GM21723 (cell line): ENCODE results near the gene TREML1.

Experiments
- ATAC-seq: cut with Tn5 transposase; IDR thresholded peaks from one replicate; pipeline ENCODE4 v1.9.1; 2021; ENCODE audit warnings: mild to moderate bottlenecking, moderate library complexity; ENCODE audit not compliant: unreplicated experiment

Gene TREML1

GRCh38 chr6:41179163-41179562 is 25.0 kb upstream of the TREML1 start:
- no peak for ATAC-seq

- no peak for ATAC-seq
These were observed 23.5 kb upstream of the TREML1 start for GRCh38 chr6:41177695-41178094.

- no peak for ATAC-seq
These were observed 23.1 kb upstream of the TREML1 start for GRCh38 chr6:41177287-41177686.

- ATAC-seq: no peak
These were observed 22.0 kb upstream of the TREML1 start for GRCh38 chr6:41176189-41176588.

- no peak for ATAC-seq
These were observed 20.9 kb upstream of the TREML1 start for GRCh38 chr6:41175084-41175483.

GRCh38 chr6:41174610-41175009 is 20.5 kb upstream of the TREML1 start:
- ATAC-seq: no peak

- no peak for ATAC-seq
These were observed 17.8 kb upstream of the TREML1 start for GRCh38 chr6:41171908-41172307.

- ATAC-seq: no peak
These were observed 16.5 kb upstream of the TREML1 start for GRCh38 chr6:41170547-41171160.

- ATAC-seq: no peak
These were observed 13.2 kb upstream of the TREML1 start for GRCh38 chr6:41167173-41167963.

GRCh38 chr6:41164551-41165120 is 10.5 kb upstream of the TREML1 start:
- no peak for ATAC-seq

- no peak for ATAC-seq
These were observed 9.2 kb upstream of the TREML1 start for GRCh38 chr6:41163419-41163717.

- no peak for ATAC-seq
These were observed 8.7 kb upstream of the TREML1 start, which contains the start of gene TREM2 for GRCh38 chr6:41162687-41163418. TSS of gene TREM2 (minus strand) at chr6:41163116. CDS start at chr6:41163082, 34 bp downstream.

- ATAC-seq: no peak
These were observed 7.9 kb upstream of the TREML1 start for GRCh38 chr6:41161851-41162552.

GRCh38 chr6:41161380-41161779 is 7.2 kb upstream of the TREML1 start:
- ATAC-seq: no peak

- ATAC-seq: no peak
These were observed 6.8 kb upstream of the TREML1 start for GRCh38 chr6:41160933-41161332.

- ATAC-seq: no peak
These were observed 5.4 kb upstream of the TREML1 start for GRCh38 chr6:41159415-41160082.

- ATAC-seq: no peak
These were observed 3.2 kb upstream of the TREML1 start for GRCh38 chr6:41157323-41157722.

GRCh38 chr6:41156771-41157170 is 2.6 kb upstream of the TREML1 start:
- no peak for ATAC-seq

- no peak for ATAC-seq
These were observed 1.9 kb upstream of the TREML1 start for GRCh38 chr6:41156001-41156400.

GRCh38 chr6:41155132-41155805 is 1.1 kb upstream of the TREML1 start:
- ATAC-seq: no peak
